ENCODE data around the gene KRT35.

GRCh38 chr17:41507315-41507880 is 26.4 kb upstream of the KRT35 start:
- no peak for TF ChIP-seq POLR2AphosphoS5 (IDR thresholded peaks at IDR 0.05; ENCODE audit: low read depth, low read length)
- TF ChIP-seq POLR2A (IDR thresholded peaks at IDR 0.05; ENCODE audit: low read depth, low read length), result no peak
- no peak for TF ChIP-seq TAF1 (IDR thresholded peaks at IDR 0.05; ENCODE audit: borderline replicate concordance, low read depth, low read length)

Data from GM12892 (cell line).